Colonic mucosa (tissue), 4 donors: ENCODE measurements around the gene GRP. TPM values are rescaled to one million over a fixed set of nuclear protein-coding genes. Genes with fewer than 3 reads are reported as not detected.

Experiments
- DNase-seq: peaks from one replicate; pipeline ENCODE4 v3.0.0-alpha.2; 2020
- H3K27ac ChIP-seq: fragments of 200-600 bp; one replicate; pipeline ENCODE4 v1.8.0; 2021
- H3K27me3 ChIP-seq: fragments of 200-600 bp; one replicate; pipeline ENCODE4 v1.8.0; 2021
- H3K36me3 ChIP-seq: fragments of 200-600 bp; one replicate; pipeline ENCODE4 v1.8.0; 2021
- H3K4me1 ChIP-seq: fragments of 200-600 bp; one replicate; pipeline ENCODE4 v1.8.0; 2021; ENCODE audit warnings: mild to moderate bottlenecking
- H3K4me3 ChIP-seq: fragments of 200-600 bp; one replicate; pipeline ENCODE4 v1.8.0; 2021
- H3K9ac ChIP-seq, 2 donors: one replicate each; pipeline ENCODE4 v1.7.0; 2013; ENCODE audit warnings: control low read depth in 2 of 2, low read depth in 2 of 2, low read length in 2 of 2
- H3K9me3 ChIP-seq: fragments of 200-600 bp; one replicate; pipeline ENCODE4 v1.8.0; 2021
- CTCF ChIP-seq: fragments of 200-600 bp; IDR thresholded peaks from one replicate; pipeline ENCODE4 v1.8.0; 2022; ENCODE audit warnings: antibody characterized with exemption, mild to moderate bottlenecking
- intact Hi-C: fragments of 100-400 bp; cut with DNase I; formaldehyde crosslinking; loops from one replicate; pipeline ENCODE4 v1.14.1; 2022
- total RNA-seq, 2 donors: library from RNA; stranded (reverse); fragmentation: NEBNext Ultra II Directional in 1 of 2; extraction: Animal tissue kit (Norgen Biotek cat#: 25700) in 1 of 2; gene quantifications; one replicate each; pipeline ENCODE4 v1.2.1, GENCODE V29; 2021
- donor health status: healthy.
- donor health status: DM: no; HTN: no; CAD: no.
- donor health status: DM: no; HTN: no; CAD: no.

GRP gene
- total RNA-seq, 2 donors from 2014 or later = not detected

- no peak for TF ChIP-seq CTCF
- DNase-seq = no peak
- intact Hi-C loops = no loop called here
- no peak overlapping the region for H3K27ac ChIP-seq
- H3K9me3 ChIP-seq = no peaks in the 10 kb centered on the region
- no peaks in the 10 kb centered on the region for H3K36me3 ChIP-seq
- no peaks in the 10 kb centered on the region for H3K27me3 ChIP-seq
- H3K9ac ChIP-seq = no peak overlapping the region
- H3K4me3 ChIP-seq = no peak overlapping the region
- H3K4me1 ChIP-seq = no peaks in the 10 kb centered on the region
These were observed 12.5 kb downstream of the GRP start for GRCh38 chr18:59232309-59233016.

GRCh38 chr18:59233017-59233410 is 13.1 kb downstream of the GRP start:
- Histone ChIP-seq H3K9ac (no peak overlapping the region), H3K27ac (no peak overlapping the region), H3K4me3 (no peak overlapping the region), H3K36me3 (no peaks in the 10 kb centered on the region), H3K9me3 (no peaks in the 10 kb centered on the region), H3K27me3 (no peaks in the 10 kb centered on the region), H3K4me1 (no peaks in the 10 kb centered on the region)
- intact Hi-C loops = no loop called here
- DNase-seq = no peak
- TF ChIP-seq CTCF = no peak

- H3K9ac ChIP-seq = no peak overlapping the region
- intact Hi-C loops = no loop called here
These were observed 18.4 kb downstream of the GRP start for GRCh38 chr18:59238385-59238784.

GRCh38 chr18:59239642-59240041 is 19.7 kb downstream of the GRP start:
- Histone ChIP-seq H3K4me1 (no peaks in the 10 kb centered on the region), H3K9me3 (no peaks in the 10 kb centered on the region), H3K27ac (no peak overlapping the region), H3K9ac (no peak overlapping the region), H3K36me3 (no peaks in the 10 kb centered on the region), H3K27me3 (no peaks in the 10 kb centered on the region), H3K4me3 (no peak overlapping the region)
- intact Hi-C loops = no loop called here
- TF ChIP-seq CTCF = no peak
- no peak for DNase-seq

More at GRCh38 chr18:59238385-59238784, 18.4 kb downstream of the GRP start:
- no peaks in the 10 kb centered on the region for H3K9me3 ChIP-seq
- TF ChIP-seq CTCF = no peak
- H3K4me3 ChIP-seq = no peak overlapping the region
- H3K4me1 ChIP-seq = no peaks in the 10 kb centered on the region
- H3K27ac ChIP-seq = no peak overlapping the region
- H3K36me3 ChIP-seq = no peaks in the 10 kb centered on the region
- H3K27me3 ChIP-seq = no peaks in the 10 kb centered on the region
- no peak for DNase-seq

GRCh38 chr18:59242906-59243305 is 22.9 kb downstream of the GRP start:
- intact Hi-C loops = no loop called here
- no peak overlapping the region for H3K9ac ChIP-seq
- no peak overlapping the region for H3K27ac ChIP-seq
- no peaks in the 10 kb centered on the region for H3K4me1 ChIP-seq
- H3K9me3 ChIP-seq = no peaks in the 10 kb centered on the region
- H3K4me3 ChIP-seq = no peak overlapping the region
- no peak for TF ChIP-seq CTCF
- DNase-seq = no peak
- H3K36me3 ChIP-seq = no peaks in the 10 kb centered on the region
- no peaks in the 10 kb centered on the region for H3K27me3 ChIP-seq
